HepG2 (cell line): ENCODE results near the gene XPR1. TPM values are rescaled to one million over a fixed set of nuclear protein-coding genes. Genes with fewer than 3 reads are reported as not detected.

ENCODE experiments used
- ADNP ChIP-seq: sonication (generic); formaldehyde crosslinking; IDR thresholded peaks from 2 replicates; pipeline ENCODE4 v1.4.0; 2020; ENCODE audit warnings: missing genetic modification reagents
- CBX2 ChIP-seq, 2 experiments: fragments of 200-600 bp in 1 of 2; sonication (generic); formaldehyde crosslinking in 1 of 2; IDR thresholded peaks; 2 replicates each; pipeline versions ENCODE4 v1.7.0 to v1.8.1; 2018 to 2022; ENCODE audit warnings: low read depth in 2 of 2, low read length in 1 of 2, mild to moderate bottlenecking in 1 of 2, missing genetic modification reagents in 1 of 2
- HNRNPUL1 ChIP-seq: fragments of 200-400 bp; formaldehyde crosslinking; IDR thresholded peaks from 2 replicates; pipeline ENCODE4 v1.6.1; 2017; ENCODE audit warnings: low read depth, mild to moderate bottlenecking, low read length, moderate library complexity
- IRF2 ChIP-seq: IDR thresholded peaks from 2 replicates; pipeline ENCODE4 v1.6.1; 2018; ENCODE audit warnings: missing genetic modification reagents, missing compliant biosample characterization
- KAT7 ChIP-seq: IDR thresholded peaks from 2 replicates; pipeline ENCODE4 v1.6.1; 2018; ENCODE audit warnings: borderline replicate concordance, missing compliant biosample characterization
- PHF20 ChIP-seq: sonication (generic); formaldehyde crosslinking; IDR thresholded peaks from 2 replicates; pipeline ENCODE4 v1.5.0; 2020; ENCODE audit warnings: mild to moderate bottlenecking, missing genetic modification reagents
- RFX3 ChIP-seq: IDR thresholded peaks from 2 replicates; pipeline ENCODE4 v1.6.1; 2016; ENCODE audit warnings: missing biosample characterization, missing genetic modification reagents
- SMAD3 ChIP-seq: sonication (generic); formaldehyde crosslinking; IDR thresholded peaks from 2 replicates; pipeline ENCODE4 v1.4.0; 2020; ENCODE audit warnings: missing genetic modification reagents
- SP4 ChIP-seq: sonication (generic); formaldehyde crosslinking; IDR thresholded peaks from 2 replicates; pipeline ENCODE4 v1.8.1; 2023; ENCODE audit warnings: mild to moderate bottlenecking, missing genetic modification reagents
- TAF1 ChIP-seq: sonication (generic); formaldehyde crosslinking; IDR thresholded peaks from 2 replicates; pipeline ENCODE4 v1.4.0; 2020; ENCODE audit warnings: missing genetic modification reagents
- TGIF2 ChIP-seq: IDR thresholded peaks from 2 replicates; pipeline ENCODE4 v1.6.1; 2016; ENCODE audit warnings: control low read depth, missing compliant biosample characterization
- ZC3H4 ChIP-seq: sonication (generic); formaldehyde crosslinking; IDR thresholded peaks from 2 replicates; pipeline ENCODE4 v1.4.0; 2020; ENCODE audit warnings: missing genetic modification reagents, borderline replicate concordance
- ZNF225 ChIP-seq: sonication (generic); formaldehyde crosslinking; IDR thresholded peaks from 2 replicates; pipeline ENCODE4 v1.4.0; 2020; ENCODE audit warnings: mild to moderate bottlenecking, missing genetic modification reagents
- ZNF335 ChIP-seq: sonication (generic); formaldehyde crosslinking; IDR thresholded peaks from 2 replicates; pipeline ENCODE4 v1.4.0; 2020; ENCODE audit warnings: missing genetic modification reagents
- ZNF619 ChIP-seq: sonication (generic); formaldehyde crosslinking; IDR thresholded peaks from 2 replicates; pipeline ENCODE4 v1.4.0; 2020; ENCODE audit warnings: mild to moderate bottlenecking, missing genetic modification reagents
- ZNF749 ChIP-seq: sonication (generic); formaldehyde crosslinking; IDR thresholded peaks from 2 replicates; pipeline ENCODE4 v1.8.0; 2022; ENCODE audit warnings: mild to moderate bottlenecking, missing genetic modification reagents, moderate library complexity, borderline replicate concordance
- ZNF878 ChIP-seq: sonication (generic); formaldehyde crosslinking; IDR thresholded peaks from 2 replicates; pipeline ENCODE4 v1.8.1; 2023; ENCODE audit warnings: mild to moderate bottlenecking, missing genetic modification reagents, moderate library complexity
- polyA plus RNA-seq, 8 experiments: library from polyadenylated mRNA; depleted of rRNA in 3 of 8; stranded (reverse) in 7 of 8; unstranded in 1 of 8; fragments of >200 nt; fragmentation: Illumina TruSeq in 4 of 8; extraction: Trizol in 4 of 8; gene quantifications; 2 replicates each; pipeline versions ENCODE4 v1.2.1 to v1.2.3, GENCODE V29; 2011 to 2016; ENCODE audit warnings: low read depth in 4 of 8, missing spikeins in 1 of 8, mixed read lengths in 1 of 8; ENCODE audit not compliant: insufficient read depth in 1 of 8
- total RNA-seq, 5 experiments: library from RNA; depleted of rRNA; stranded (reverse); fragments of >200 nt; fragmentation: Illumina TruSeq; extraction: Trizol; gene quantifications; 2 replicates each; pipeline ENCODE4 v1.2.3, GENCODE V29; 2016; ENCODE audit warnings: low read depth in 1 of 5
- TF ChIP-seq, protein P1 (sequence below): sonication (generic); formaldehyde crosslinking; IDR thresholded peaks from 2 replicates; pipeline ENCODE4 v1.5.1; 2020; ENCODE audit warnings: missing genetic modification reagents, mild to moderate bottlenecking, borderline replicate concordance
- TF ChIP-seq, protein P2 (sequence below): sonication (generic); formaldehyde crosslinking; IDR thresholded peaks from 2 replicates; pipeline ENCODE4 v1.4.0; 2020; ENCODE audit warnings: missing genetic modification reagents, borderline replicate concordance
- TF ChIP-seq, protein P3 (sequence below): sonication (generic); formaldehyde crosslinking; IDR thresholded peaks from 2 replicates; pipeline ENCODE4 v1.4.0; 2020; ENCODE audit warnings: mild to moderate bottlenecking, missing genetic modification reagents
- TF ChIP-seq, protein P4 (sequence below): sonication (generic); formaldehyde crosslinking; IDR thresholded peaks from 2 replicates; pipeline ENCODE4 v1.5.0; 2020; ENCODE audit warnings: missing genetic modification reagents
- TF ChIP-seq, protein P5 (sequence below): IDR thresholded peaks from 2 replicates; pipeline ENCODE4 v1.6.1; 2016

XPR1 gene
- total and polyA plus RNA-seq, 2 of the 13 experiments (the other 11 are each of a cell fraction or from before 2014, with no cell fraction given), result 22.3 to 23.6 TPM

DNA sequence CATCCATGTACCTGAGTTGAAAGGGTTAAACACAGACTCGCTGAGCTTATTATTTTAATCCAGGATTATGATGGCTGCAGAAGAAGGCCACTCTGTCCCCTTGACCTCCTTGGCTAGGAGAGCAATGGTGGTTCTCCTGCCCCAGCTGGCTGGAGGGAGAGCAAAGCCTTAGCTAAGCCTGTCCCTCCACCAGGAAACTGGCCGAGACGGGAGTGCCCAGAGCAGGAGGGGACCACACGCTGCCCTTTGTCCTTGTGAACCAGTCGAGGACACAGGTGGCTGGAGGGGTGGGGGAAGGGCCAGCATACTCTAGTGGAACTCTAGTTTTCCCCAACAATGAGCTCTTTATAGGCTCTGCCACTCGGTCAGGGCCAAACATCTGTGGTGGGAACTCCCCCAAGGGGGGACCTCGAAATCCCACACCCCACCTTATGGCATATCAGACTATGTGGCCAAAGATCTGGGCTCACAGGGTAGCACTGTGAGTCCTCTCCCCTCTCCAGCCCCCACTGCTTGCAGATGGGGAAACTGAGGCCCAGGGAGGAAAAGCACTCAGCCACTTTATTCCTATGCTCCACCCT, 293.7 kb downstream of the XPR1 start (continued):
- no peak for TF ChIP-seq TAF1 (CRISPR knock-in tag)
- no peak for TF ChIP-seq RFX3
- TF ChIP-seq ZNF335 (CRISPR knock-in tag), result no peak
- TF ChIP-seq KAT7 (CRISPR knock-in tag), result no peak
- no peak for TF ChIP-seq SP4
- TF ChIP-seq ZNF749 (CRISPR knock-in tag), result no peak
- TF ChIP-seq, protein P1, sequence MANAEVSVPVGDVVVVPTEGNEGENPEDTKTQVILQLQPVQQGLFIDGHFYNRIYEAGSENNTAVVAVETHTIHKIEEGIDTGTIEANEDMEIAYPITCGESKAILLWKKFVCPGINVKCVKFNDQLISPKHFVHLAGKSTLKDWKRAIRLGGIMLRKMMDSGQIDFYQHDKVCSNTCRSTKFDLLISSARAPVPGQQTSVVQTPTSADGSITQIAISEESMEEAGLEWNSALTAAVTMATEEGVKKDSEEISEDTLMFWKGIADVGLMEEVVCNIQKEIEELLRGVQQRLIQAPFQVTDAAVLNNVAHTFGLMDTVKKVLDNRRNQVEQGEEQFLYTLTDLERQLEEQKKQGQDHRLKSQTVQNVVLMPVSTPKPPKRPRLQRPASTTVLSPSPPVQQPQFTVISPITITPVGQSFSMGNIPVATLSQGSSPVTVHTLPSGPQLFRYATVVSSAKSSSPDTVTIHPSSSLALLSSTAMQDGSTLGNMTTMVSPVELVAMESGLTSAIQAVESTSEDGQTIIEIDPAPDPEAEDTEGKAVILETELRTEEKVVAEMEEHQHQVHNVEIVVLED (CRISPR knock-in tag), result no peak; the same call in 1 of the 2 replicates
- no peak for TF ChIP-seq ADNP (CRISPR knock-in tag)
- no peak for TF ChIP-seq PHF20
- TF ChIP-seq, protein P2, sequence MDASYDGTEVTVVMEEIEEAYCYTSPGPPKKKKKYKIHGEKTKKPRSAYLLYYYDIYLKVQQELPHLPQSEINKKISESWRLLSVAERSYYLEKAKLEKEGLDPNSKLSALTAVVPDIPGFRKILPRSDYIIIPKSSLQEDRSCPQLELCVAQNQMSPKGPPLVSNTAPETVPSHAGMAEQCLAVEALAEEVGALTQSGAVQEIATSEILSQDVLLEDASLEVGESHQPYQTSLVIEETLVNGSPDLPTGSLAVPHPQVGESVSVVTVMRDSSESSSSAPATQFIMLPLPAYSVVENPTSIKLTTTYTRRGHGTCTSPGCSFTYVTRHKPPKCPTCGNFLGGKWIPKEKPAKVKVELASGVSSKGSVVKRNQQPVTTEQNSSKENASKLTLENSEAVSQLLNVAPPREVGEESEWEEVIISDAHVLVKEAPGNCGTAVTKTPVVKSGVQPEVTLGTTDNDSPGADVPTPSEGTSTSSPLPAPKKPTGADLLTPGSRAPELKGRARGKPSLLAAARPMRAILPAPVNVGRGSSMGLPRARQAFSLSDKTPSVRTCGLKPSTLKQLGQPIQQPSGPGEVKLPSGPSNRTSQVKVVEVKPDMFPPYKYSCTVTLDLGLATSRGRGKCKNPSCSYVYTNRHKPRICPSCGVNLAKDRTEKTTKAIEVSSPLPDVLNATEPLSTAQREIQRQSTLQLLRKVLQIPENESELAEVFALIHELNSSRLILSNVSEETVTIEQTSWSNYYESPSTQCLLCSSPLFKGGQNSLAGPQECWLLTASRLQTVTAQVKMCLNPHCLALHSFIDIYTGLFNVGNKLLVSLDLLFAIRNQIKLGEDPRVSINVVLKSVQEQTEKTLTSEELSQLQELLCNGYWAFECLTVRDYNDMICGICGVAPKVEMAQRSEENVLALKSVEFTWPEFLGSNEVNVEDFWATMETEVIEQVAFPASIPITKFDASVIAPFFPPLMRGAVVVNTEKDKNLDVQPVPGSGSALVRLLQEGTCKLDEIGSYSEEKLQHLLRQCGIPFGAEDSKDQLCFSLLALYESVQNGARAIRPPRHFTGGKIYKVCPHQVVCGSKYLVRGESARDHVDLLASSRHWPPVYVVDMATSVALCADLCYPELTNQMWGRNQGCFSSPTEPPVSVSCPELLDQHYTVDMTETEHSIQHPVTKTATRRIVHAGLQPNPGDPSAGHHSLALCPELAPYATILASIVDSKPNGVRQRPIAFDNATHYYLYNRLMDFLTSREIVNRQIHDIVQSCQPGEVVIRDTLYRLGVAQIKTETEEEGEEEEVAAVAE, result no peak
- TF ChIP-seq, protein P3, sequence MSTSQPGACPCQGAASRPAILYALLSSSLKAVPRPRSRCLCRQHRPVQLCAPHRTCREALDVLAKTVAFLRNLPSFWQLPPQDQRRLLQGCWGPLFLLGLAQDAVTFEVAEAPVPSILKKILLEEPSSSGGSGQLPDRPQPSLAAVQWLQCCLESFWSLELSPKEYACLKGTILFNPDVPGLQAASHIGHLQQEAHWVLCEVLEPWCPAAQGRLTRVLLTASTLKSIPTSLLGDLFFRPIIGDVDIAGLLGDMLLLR (CRISPR knock-in tag), result no peak
- no peak for TF ChIP-seq ZNF619 (CRISPR knock-in tag)
- no peak for TF ChIP-seq SMAD3 (CRISPR knock-in tag)
- no peak for TF ChIP-seq HNRNPUL1
- TF ChIP-seq CBX2 (IDR thresholded peaks at IDR 0.05; ENCODE audit: low read depth, low read length), result no peak
- TF ChIP-seq CBX2 (CRISPR knock-in tag; IDR thresholded peaks at IDR 0.05; ENCODE audit: low read depth), result no peak
- no peak for TF ChIP-seq ZNF878 (CRISPR knock-in tag)
- TF ChIP-seq IRF2 (CRISPR knock-in tag), result peak; percentile 60; the same call in 1 of the 2 replicates
- TF ChIP-seq TGIF2 (CRISPR knock-in tag), result no peak
- TF ChIP-seq, protein P4, sequence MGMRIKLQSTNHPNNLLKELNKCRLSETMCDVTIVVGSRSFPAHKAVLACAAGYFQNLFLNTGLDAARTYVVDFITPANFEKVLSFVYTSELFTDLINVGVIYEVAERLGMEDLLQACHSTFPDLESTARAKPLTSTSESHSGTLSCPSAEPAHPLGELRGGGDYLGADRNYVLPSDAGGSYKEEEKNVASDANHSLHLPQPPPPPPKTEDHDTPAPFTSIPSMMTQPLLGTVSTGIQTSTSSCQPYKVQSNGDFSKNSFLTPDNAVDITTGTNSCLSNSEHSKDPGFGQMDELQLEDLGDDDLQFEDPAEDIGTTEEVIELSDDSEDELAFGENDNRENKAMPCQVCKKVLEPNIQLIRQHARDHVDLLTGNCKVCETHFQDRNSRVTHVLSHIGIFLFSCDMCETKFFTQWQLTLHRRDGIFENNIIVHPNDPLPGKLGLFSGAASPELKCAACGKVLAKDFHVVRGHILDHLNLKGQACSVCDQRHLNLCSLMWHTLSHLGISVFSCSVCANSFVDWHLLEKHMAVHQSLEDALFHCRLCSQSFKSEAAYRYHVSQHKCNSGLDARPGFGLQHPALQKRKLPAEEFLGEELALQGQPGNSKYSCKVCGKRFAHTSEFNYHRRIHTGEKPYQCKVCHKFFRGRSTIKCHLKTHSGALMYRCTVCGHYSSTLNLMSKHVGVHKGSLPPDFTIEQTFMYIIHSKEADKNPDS (CRISPR knock-in tag), result no peak; the same call in 1 of the 2 replicates
- no peak for TF ChIP-seq ZNF225 (CRISPR knock-in tag)
- TF ChIP-seq, protein P5, sequence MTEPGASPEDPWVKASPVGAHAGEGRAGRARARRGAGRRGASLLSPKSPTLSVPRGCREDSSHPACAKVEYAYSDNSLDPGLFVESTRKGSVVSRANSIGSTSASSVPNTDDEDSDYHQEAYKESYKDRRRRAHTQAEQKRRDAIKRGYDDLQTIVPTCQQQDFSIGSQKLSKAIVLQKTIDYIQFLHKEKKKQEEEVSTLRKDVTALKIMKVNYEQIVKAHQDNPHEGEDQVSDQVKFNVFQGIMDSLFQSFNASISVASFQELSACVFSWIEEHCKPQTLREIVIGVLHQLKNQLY (CRISPR knock-in tag), result peak; percentile 84
- no peak for TF ChIP-seq ZC3H4 (CRISPR knock-in tag)
